A549 treated with AZD2906 at 1 μM for 4 hours (cell line): ENCODE measurements around the gene IL17D. TPM values are rescaled to one million over a fixed set of nuclear protein-coding genes. Genes with fewer than 3 reads are reported as not detected.

Experiments used
- total RNA-seq: library from RNA; stranded (reverse); fragments of 200-300 nt; extraction: Qiagen RNA extraction; gene quantifications from 5 replicates; pipeline ENCODE4 v1.2.3, GENCODE V29; 2022

IL17D gene
- total RNA-seq: 0.99 to 1.5 TPM (median 1.2 TPM) in 5 replicates

GRCh38 chr13:20702915-20703779 is at the start of gene IL17D:
TSS of gene IL17D (plus strand) at chr13:20703699. CDS start at chr13:20704002, 303 bp downstream.

Other genes starting within 250 kb of the IL17D start
- 5.1 to 6.7 TPM (median 6.2 TPM) in 5 replicates for gene CRYL1, start 177.8 kb upstream of the IL17D start, total RNA-seq
- 8.0 to 10.7 TPM (median 9.2 TPM) in 5 replicates for gene IFT88, start 136.5 kb upstream of the IL17D start, total RNA-seq
- gene EEF1AKMT1, start 70.3 kb downstream of the IL17D start, total RNA-seq: 4.0 to 4.6 TPM (median 4.5 TPM) in 5 replicates
- 4.8 to 6.5 TPM (median 5.8 TPM) in 5 replicates for gene XPO4, start 199.0 kb downstream of the IL17D start, total RNA-seq